ENCODE measurements around the gene CD7.

DNA sequence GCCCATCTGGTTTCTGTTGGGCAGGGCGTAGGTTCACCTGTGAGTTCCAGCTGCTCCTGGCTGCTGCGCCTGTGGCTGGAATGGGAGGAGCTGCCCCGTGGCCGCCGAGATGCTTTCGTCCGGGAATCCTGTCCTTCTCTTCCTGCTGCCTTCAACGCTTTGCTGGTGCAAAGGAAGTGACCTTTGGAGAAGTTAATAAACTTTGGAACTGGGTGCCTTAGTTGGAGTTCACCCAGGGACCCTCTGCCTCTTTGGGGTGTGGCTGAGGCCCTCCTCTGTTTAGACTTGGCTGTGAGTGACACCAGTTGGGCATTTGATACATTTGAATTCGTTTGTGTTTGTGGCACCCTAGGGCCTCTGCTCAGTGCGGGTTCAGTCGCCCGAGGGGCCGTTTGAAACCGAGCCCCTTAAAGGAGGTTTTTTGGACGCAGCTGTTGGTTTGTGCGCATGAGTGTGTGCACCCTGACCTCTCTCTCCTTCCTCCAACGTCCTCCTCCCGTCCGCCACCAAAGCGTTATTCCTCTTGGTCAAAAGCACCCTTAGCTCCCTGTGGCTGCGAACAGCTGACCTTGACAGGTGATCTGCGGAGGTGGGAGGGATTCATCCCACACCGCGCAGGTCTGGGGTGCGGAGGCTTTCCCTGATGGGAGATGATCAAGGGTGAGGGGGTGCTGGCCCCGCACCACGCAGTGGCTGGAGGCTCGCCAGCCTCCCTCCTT, 25.1 kb upstream of the CD7 start:
- no peak for TF ChIP-seq POLR2A (IDR thresholded peaks at IDR 0.05; ENCODE audit: low read depth, low read length)
- TF ChIP-seq POLR2AphosphoS5 (IDR thresholded peaks at IDR 0.05; ENCODE audit: low read depth, low read length), result no peak

Data from GM12892 (cell line).